K562 (cell line): ENCODE data around the gene OSGIN1. TPM values are rescaled to one million over a fixed set of nuclear protein-coding genes. Genes with fewer than 3 reads are reported as not detected.

Experiments
- ATAC-seq: fragments of 200-7000 bp; cut with Tn5 transposase; 3 replicates; pipeline ENCODE4 v1.9.1; 2020; ENCODE audit warnings: moderate library complexity
- BruUV-seq: library from RNA; stranded (reverse); fragments of 400-500 nt; replicated peaks from 2 replicates; lab custom pipeline; 2021; lab: Mats Ljungman, UMichigan
- CTCF ChIA-PET: fragments of 300-600 bp; formaldehyde crosslinking; extraction: SDS; loops from one replicate; lab custom pipeline; 2021; ENCODE audit warnings: low intra/inter-chr PET ratio; lab: Yijun Ruan, JAX
- POLR2A ChIA-PET: fragments of 300-600, 350-650 bp; sonication (Branson Sonifier 250); formaldehyde crosslinking; extraction: SDS; loops from one replicate; lab custom pipeline; 2021; ENCODE audit warnings: antibody characterized with exemption, inconsistent platforms; lab: Yijun Ruan, JAX
- DNase-seq, 4 experiments: peaks; one replicate each; pipeline versions ENCODE4 v3.0.0 to v3.0.0-alpha.2; 2011 to 2018; ENCODE audit warnings: low spot score in 3 of 4, mixed read lengths in 3 of 4; ENCODE audit errors: extremely low read depth in 1 of 4
- FAIRE-seq: peaks from 2 replicates; lab custom pipeline; 2011; peaks lifted over from hg19 to GRCh38; lab: Jason Lieb, UNC
- H2AFZ ChIP-seq: 2 replicates; pipeline ENCODE4 v1.6.0; 2011; ENCODE audit warnings: low read depth, low read length, control low read depth, inconsistent platforms
- H3K27ac ChIP-seq: fragments of 200-600 bp; 3 replicates; pipeline ENCODE4 v1.8.0; 2011; ENCODE audit warnings: low read depth, mild to moderate bottlenecking, control low read depth, inconsistent platforms, low read length, moderate library complexity, mixed read lengths; ENCODE audit errors: extremely low read depth
- H3K27me3 ChIP-seq, 2 experiments: fragments of 300-600 bp in 1 of 2; 2 replicates in 1 of 2; 3 replicates in 1 of 2; pipeline versions ENCODE4 v1.6.0 to v1.8.0; 2011; ENCODE audit warnings: inconsistent platforms in 2 of 2, low read length in 2 of 2, mild to moderate bottlenecking in 1 of 2, mixed read lengths in 1 of 2, moderate library complexity in 1 of 2; ENCODE audit not compliant: control insufficient read depth in 2 of 2, insufficient read depth in 2 of 2
- H3K36me3 ChIP-seq: fragments of 300-600 bp; 3 replicates; pipeline ENCODE4 v1.8.0; 2011; ENCODE audit warnings: mild to moderate bottlenecking, low read length, inconsistent platforms; ENCODE audit not compliant: control insufficient read depth, insufficient read depth
- H3K4me1 ChIP-seq, 2 experiments: fragments of 200-600 bp in 1 of 2; replicated peaks in 1 of 2; 2 replicates in 1 of 2; 3 replicates in 1 of 2; pipeline versions ENCODE4 v1.5.1 to v1.8.0; 2011; ENCODE audit warnings: inconsistent platforms in 2 of 2, low read length in 2 of 2, mild to moderate bottlenecking in 1 of 2, mixed read lengths in 1 of 2, moderate library complexity in 1 of 2; ENCODE audit not compliant: control insufficient read depth in 2 of 2, insufficient read depth in 2 of 2
- H3K4me2 ChIP-seq: 2 replicates; pipeline ENCODE4 v1.6.1; 2011; ENCODE audit warnings: low read length, control low read depth, inconsistent platforms, mixed read lengths; ENCODE audit not compliant: insufficient read depth
- H3K4me3 ChIP-seq: fragments of 200-600 bp; sonication (generic), shearing (Covaris generic); 2 replicates; pipeline ENCODE4 v1.5.1; 2016; ENCODE audit warnings: control low read depth, inconsistent platforms
- H3K79me2 ChIP-seq: fragments of 200-600 bp; 3 replicates; pipeline ENCODE4 v1.8.0; 2011; ENCODE audit warnings: low read length, inconsistent platforms; ENCODE audit not compliant: control insufficient read depth, insufficient read depth
- H3K9ac ChIP-seq, 2 experiments: 2 replicates each; pipeline versions ENCODE4 v1.6.0 to v1.6.1; 2011; ENCODE audit warnings: low read depth in 2 of 2, low read length in 2 of 2, control low read depth in 1 of 2, inconsistent platforms in 1 of 2, mild to moderate bottlenecking in 1 of 2, mixed read lengths in 1 of 2; ENCODE audit not compliant: insufficient read depth in 1 of 2
- H3K9me1 ChIP-seq: one replicate; pipeline ENCODE4 v1.6.0; 2011; ENCODE audit warnings: inconsistent platforms, mild to moderate bottlenecking, low read length, moderate library complexity; ENCODE audit not compliant: control insufficient read depth, insufficient read depth
- H3K9me3 ChIP-seq: replicated peaks from 2 replicates; pipeline ENCODE4 v1.5.1; 2011; ENCODE audit warnings: low read depth, low read length, inconsistent platforms; ENCODE audit not compliant: control insufficient read depth, insufficient read depth
- H4K20me1 ChIP-seq: replicated peaks from 2 replicates; pipeline ENCODE4 v1.6.1; 2011; ENCODE audit warnings: low read length, inconsistent platforms, mixed read lengths; ENCODE audit not compliant: control insufficient read depth, insufficient read depth
- ILK ChIP-seq: fragments of 450-650 bp; IDR thresholded peaks from 2 replicates; pipeline ENCODE4 v1.6.1; 2016; ENCODE audit warnings: missing genetic modification characterization, low read depth, mild to moderate bottlenecking, missing compliant biosample characterization, moderate library complexity, borderline replicate concordance
- LARP7 ChIP-seq: fragments of 450-650 bp; IDR thresholded peaks from 2 replicates; pipeline ENCODE4 v1.6.1; 2016
- NCOR1 ChIP-seq: fragments of 450-650 bp; IDR thresholded peaks from 2 replicates; pipeline ENCODE4 v1.6.1; 2016; ENCODE audit warnings: mild to moderate bottlenecking, moderate library complexity
- PTBP1 ChIP-seq: fragments of 200-400 bp; formaldehyde crosslinking; IDR thresholded peaks from 2 replicates; pipeline ENCODE4 v1.6.1; 2017; ENCODE audit warnings: low read depth, low read length
- ZNF764 ChIP-seq: fragments of 250-450 bp; sonication (Bioruptor Pico); IDR thresholded peaks from 2 replicates; pipeline ENCODE4 v1.4.0; 2020; ENCODE audit warnings: low read depth, mild to moderate bottlenecking, moderate library complexity
- WGBS: fragments of 100-300 bp; shearing (Covaris generic); methylation state at CpG from one replicate; pipeline ENCODE4 v1.1.6; 2016; ENCODE audit warnings: low coverage, mixed read lengths; ENCODE audit not compliant: insufficient coverage; ENCODE audit errors: missing lambda C conversion rate; 5-methylcytosine and 5-hydroxymethylcytosine counted together
- in situ Hi-C: fragments of 300-500 bp; cut with MboI; formaldehyde crosslinking; loops from 4 replicates; pipeline ENCODE4 v1.15.0; 2018; ENCODE audit warnings: inconsistent platforms, mixed read lengths
- intact Hi-C: fragments of 100-400 bp; cut with micrococcal nuclease; formaldehyde crosslinking; loops from 2 replicates; pipeline ENCODE4 v1.14.2; 2022
- polyA plus RNA-seq, 8 experiments: library from polyadenylated mRNA; depleted of rRNA in 4 of 8; stranded (reverse) in 5 of 8; unstranded in 3 of 8; fragments of >200 nt; fragmentation: Nextera tagmentation in 2 of 8; fragmentation: Illumina TruSeq in 1 of 8; extraction: Ambion mirVana in 2 of 8; extraction: Trizol in 1 of 8; gene quantifications; 2 replicates each; pipeline versions ENCODE4 v1.2.1 to v1.2.3, GENCODE V29; 2011 to 2014; ENCODE audit warnings: inconsistent platforms in 1 of 8, missing spikeins in 1 of 8
- total RNA-seq, 7 experiments: library from RNA; depleted of rRNA in 6 of 7; stranded (reverse); fragments of >200 nt in 6 of 7; fragmentation: Illumina TruSeq in 2 of 7; extraction: Trizol in 2 of 7; gene quantifications; 2 replicates each; pipeline versions ENCODE4 v1.2.1 to v1.2.3, GENCODE V29; 2011 to 2021; ENCODE audit warnings: low replicate concordance in 1 of 7
- TF ChIP-seq, protein P1 (sequence below): fragments of 250-450 bp; sonication (Bioruptor Pico); IDR thresholded peaks from 2 replicates; pipeline ENCODE4 v1.6.1; 2021; ENCODE audit warnings: mild to moderate bottlenecking

Gene OSGIN1
- total and polyA plus RNA-seq, 9 of the 15 experiments (the other 6 are each of a cell fraction or from before 2014, with no cell fraction given) = 0.03 to 3.6 (median 1.6) TPM

DNA sequence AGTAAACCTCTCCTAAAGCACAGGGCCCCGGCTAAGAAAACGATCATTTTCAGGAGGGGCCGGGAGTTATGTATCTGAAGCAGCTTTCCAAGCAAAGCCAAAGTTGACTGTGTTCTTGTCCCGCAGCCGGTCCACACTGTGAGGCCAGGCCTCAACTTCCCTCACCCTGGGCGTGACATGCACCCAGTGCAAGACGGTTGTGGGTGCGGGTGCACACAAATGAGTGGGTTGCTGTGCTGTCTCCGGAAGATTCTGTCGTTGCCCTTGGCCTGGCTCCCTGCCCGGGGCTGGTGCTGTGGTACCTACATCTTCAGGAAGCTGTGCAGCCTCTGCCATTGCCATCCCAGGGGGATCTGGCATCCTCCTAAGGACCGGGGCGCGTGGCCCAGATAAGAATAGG is 37.5 kb upstream of the OSGIN1 start:
- Histone ChIP-seq H3K4me1 (peaks cover 0 to 10% of the 10 kb centered on the region in 2 experiments; a peak in 2 of 5 replicates), H3K79me2 (no peaks in the 10 kb centered on the region), H2AFZ (no peak overlapping the region), H3K9ac (no peak overlapping the region), H3K27ac (no peak overlapping the region), H3K4me2 (no peak overlapping the region), H4K20me1 (0 out of 2 replicates have a peak, but pooled peaks cover 6% of the 10 kb centered on the region), H3K27me3 (peaks cover 0 to 24% of the 10 kb centered on the region in 2 experiments; a peak in 3 of 5 replicates), H3K4me3 (no peak overlapping the region), H3K9me3 (no peaks in the 10 kb centered on the region; the same call in 1 of the 2 replicates), H3K9me1 (no peaks in the 10 kb centered on the region), H3K36me3 (no peaks in the 10 kb centered on the region)
- WGBS = 43% methylated on average over 14 of the region's 14 CpGs
- ATAC-seq = no peak
- CTCF ChIA-PET = no interaction called here
- DNase-seq = no peak
- POLR2A ChIA-PET = interaction anchor here (0.7 kb wide), 1 partner anchor 9 kb away, joined by 3 read pairs; no protein-coding TSS in a partner anchor
- TF ChIP-seq ZNF764 = no peak
- no peak for TF ChIP-seq ILK
- TF ChIP-seq, protein P1, sequence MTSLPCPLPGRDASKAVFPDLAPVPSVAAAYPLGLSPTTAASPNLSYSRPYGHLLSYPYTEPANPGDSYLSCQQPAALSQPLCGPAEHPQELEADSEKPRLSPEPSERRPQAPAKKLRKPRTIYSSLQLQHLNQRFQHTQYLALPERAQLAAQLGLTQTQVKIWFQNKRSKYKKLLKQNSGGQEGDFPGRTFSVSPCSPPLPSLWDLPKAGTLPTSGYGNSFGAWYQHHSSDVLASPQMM = no peak
- no peak for TF ChIP-seq NCOR1
- no peak for TF ChIP-seq LARP7
- no peak for TF ChIP-seq PTBP1
- BruUV-seq = no TSS peak
- intact Hi-C loops = no loop called here
- in situ Hi-C loops = no loop called here
- FAIRE-seq = no peak
